Suprapubic skin (tissue), 4 donors: Measurements from ENCODE around the gene FCRL6. TPM values are rescaled to one million over a fixed set of nuclear protein-coding genes. Genes with fewer than 3 reads are reported as not detected.

Experiments used
- DNase-seq, 2 donors: peaks; one replicate each; pipeline ENCODE4 v3.0.0-alpha.2; 2019; ENCODE audit warnings: low spot score in 2 of 2
- H3K27ac ChIP-seq: fragments of 200-600 bp; sonication (generic); one replicate; pipeline ENCODE4 v1.5.1; 2019
- H3K27me3 ChIP-seq: fragments of 200-600 bp; sonication (generic); one replicate; pipeline ENCODE4 v1.5.1; 2019
- H3K36me3 ChIP-seq: fragments of 200-600 bp; sonication (generic); one replicate; pipeline ENCODE4 v1.5.1; 2019
- H3K4me1 ChIP-seq: fragments of 200-600 bp; sonication (generic); one replicate; pipeline ENCODE4 v1.5.1; 2019
- H3K4me3 ChIP-seq: fragments of 200-600 bp; sonication (generic); one replicate; pipeline ENCODE4 v1.5.1; 2019; ENCODE audit warnings: mild to moderate bottlenecking
- H3K9me3 ChIP-seq: fragments of 200-600 bp; sonication (generic); one replicate; pipeline ENCODE4 v1.5.1; 2019
- CTCF ChIP-seq, 2 donors: fragments of 200-600 bp in 1 of 2; fragments of 450-650 bp in 1 of 2; sonication (generic) in 1 of 2; IDR thresholded peaks; one replicate each; pipeline ENCODE4 v1.5.1; 2016 to 2019; ENCODE audit warnings: antibody characterized with exemption in 2 of 2, mild to moderate bottlenecking in 1 of 2, moderate library complexity in 1 of 2
- EP300 ChIP-seq: sonication (generic); formaldehyde crosslinking; IDR thresholded peaks from one replicate; pipeline ENCODE4 v1.6.1; 2017; ENCODE audit warnings: antibody characterized with exemption
- POLR2A ChIP-seq, 2 donors: fragments of 450-650 bp; IDR thresholded peaks; one replicate each; pipeline ENCODE4 v1.6.1; 2017; ENCODE audit warnings: antibody characterized with exemption in 2 of 2, mild to moderate bottlenecking in 2 of 2, moderate library complexity in 2 of 2
- POLR2AphosphoS5 ChIP-seq, 3 donors: sonication (generic); formaldehyde crosslinking; IDR thresholded peaks; one replicate each; pipeline ENCODE4 v1.6.1; 2017; ENCODE audit warnings: antibody characterized with exemption in 3 of 3
- WGBS: methylation state at CpG from one replicate; pipeline ENCODE4 v1.1.5; 2018; 5-methylcytosine and 5-hydroxymethylcytosine counted together
- total RNA-seq, 4 donors: library from RNA; depleted of rRNA; stranded (reverse); fragments of >200 nt; gene quantifications; one replicate each; pipeline ENCODE4 v1.1.0, GENCODE V29; 2016

The FCRL6 gene
- total RNA-seq, 4 donors from 2014 or later = 0.49 TPM; not detected in 3

GRCh38 chr1:159851407-159851806 lies 49.2 kb downstream of the FCRL6 start:
- no peak overlapping the region for H3K27ac ChIP-seq
- WGBS = 73% methylated on average over 1 of the region's 1 CpG
- peaks cover 34% of the 10 kb centered on the region for H3K4me1 ChIP-seq
- H3K27me3 ChIP-seq = no peaks in the 10 kb centered on the region
- no peak overlapping the region for H3K4me3 ChIP-seq
- DNase-seq = no peak
- H3K9me3 ChIP-seq = no peaks in the 10 kb centered on the region
- no peaks in the 10 kb centered on the region for H3K36me3 ChIP-seq
- no peak for TF ChIP-seq EP300
- no peak for TF ChIP-seq POLR2AphosphoS5 (IDR thresholded peaks at IDR 0.05)
- no peak for TF ChIP-seq POLR2A (IDR thresholded peaks at IDR 0.05)
- TF ChIP-seq CTCF (IDR thresholded peaks at IDR 0.05) = no peak

- DNase-seq = no peak
- TF ChIP-seq POLR2A (IDR thresholded peaks at IDR 0.05) = no peak
- TF ChIP-seq CTCF (IDR thresholded peaks at IDR 0.05) = no peak
- H3K27me3 ChIP-seq = no peaks in the 10 kb centered on the region
- H3K4me3 ChIP-seq = peak overlapping the region; percentile 67
- WGBS = 19% methylated on average over 6 of the region's 6 CpGs
- H3K4me1 ChIP-seq = peaks cover 31% of the 10 kb centered on the region
- no peaks in the 10 kb centered on the region for H3K9me3 ChIP-seq
- H3K36me3 ChIP-seq = no peaks in the 10 kb centered on the region
- peak overlapping the region; percentile 95 for H3K27ac ChIP-seq
Observed at GRCh38 chr1:159853417-159854115, 51.4 kb downstream of the FCRL6 start.

- DNase-seq = peak; percentile 83 to 87
- TF ChIP-seq POLR2AphosphoS5 (IDR thresholded peaks at IDR 0.05) = no peak
- TF ChIP-seq CTCF (IDR thresholded peaks at IDR 0.05) = no peak
- no peak for TF ChIP-seq EP300
- TF ChIP-seq POLR2A (IDR thresholded peaks at IDR 0.05) = no peak
- Histone ChIP-seq H3K27ac (peak overlapping the region; percentile 95), H3K4me3 (peak overlapping the region; percentile 67), H3K4me1 (peaks cover 36% of the 10 kb centered on the region), H3K27me3 (no peaks in the 10 kb centered on the region), H3K9me3 (no peaks in the 10 kb centered on the region), H3K36me3 (no peaks in the 10 kb centered on the region)
- 0% methylated on average over 16 of the region's 31 CpGs for WGBS
Observed at GRCh38 chr1:159854116-159854692, 52.0 kb downstream of the FCRL6 start.

- Histone ChIP-seq H3K36me3 (no peaks in the 10 kb centered on the region), H3K4me3 (peak overlapping the region; percentile 67), H3K4me1 (peaks cover 41% of the 10 kb centered on the region), H3K27me3 (no peaks in the 10 kb centered on the region), H3K27ac (peak overlapping the region; percentile 95), H3K9me3 (no peaks in the 10 kb centered on the region)
- WGBS = 0% methylated on average over 9 of the region's 59 CpGs
- DNase-seq = peak; percentile 87 to 93
- TF ChIP-seq POLR2AphosphoS5 (IDR thresholded peaks at IDR 0.05) = peak in 1 of 3 donors; percentile 52
- no peak for TF ChIP-seq EP300
- peak in 1 of 2 donors; percentile 10 for TF ChIP-seq CTCF (IDR thresholded peaks at IDR 0.05)
- TF ChIP-seq POLR2A (IDR thresholded peaks at IDR 0.05) = peak in 1 of 2 donors; percentile 77
Observed at GRCh38 chr1:159854693-159855192, 52.6 kb downstream of the FCRL6 start.

- TF ChIP-seq POLR2A (IDR thresholded peaks at IDR 0.05) = no peak
- TF ChIP-seq CTCF (IDR thresholded peaks at IDR 0.05) = no peak
- TF ChIP-seq EP300 = no peak
- no peak for TF ChIP-seq POLR2AphosphoS5 (IDR thresholded peaks at IDR 0.05)
- Histone ChIP-seq H3K4me1 (peaks cover 40% of the 10 kb centered on the region), H3K36me3 (no peaks in the 10 kb centered on the region), H3K27me3 (no peaks in the 10 kb centered on the region), H3K9me3 (no peaks in the 10 kb centered on the region), H3K27ac (no peak overlapping the region), H3K4me3 (peak overlapping the region; percentile 67)
- DNase-seq = no peak
- WGBS = 72% methylated on average over 12 of the region's 34 CpGs
Observed at GRCh38 chr1:159855709-159856108, 53.5 kb downstream of the FCRL6 start.
